ENCODE results near the gene RABL6.
A peak's percentile ranks its signal among the peaks of the same experiment; 100 is the strongest.
"Not testable (repeated sequence)": the region's sequence is repeated elsewhere in the genome, so short reads cannot be mapped to it uniquely, and the experiment has no call there.

RABL6 gene

GRCh38 chr9:136786451-136786850, 21.3 kb upstream of the RABL6 start:
- no peak for DNase-seq (ENCODE audit: low read depth)
- TF ChIP-seq CTCF (IDR thresholded peaks at IDR 0.05; ENCODE audit: low read depth, low read length, missing control alignments): no peak
- H3K4me3 ChIP-seq (ENCODE audit: low read depth, low read length): no peak overlapping the region
- in situ Hi-C loops (cut with HindIII; ENCODE audit: low sequenced_read_pairs): loop anchor here (25.0 kb wide), 1 partner anchor 251 kb away; the partner anchor contains the start of genes ABCA2, FUT7 and NPDC1

GRCh38 chr9:136786983-136787382, 20.8 kb upstream of the RABL6 start:
- in situ Hi-C loops (cut with HindIII; ENCODE audit: low sequenced_read_pairs): loop anchor here (25.0 kb wide), 1 partner anchor 250 kb away; the partner anchor contains the start of genes ABCA2, FUT7 and NPDC1
- not testable (repeated sequence) for H3K4me3 ChIP-seq (ENCODE audit: low read depth, low read length); DNase-seq (ENCODE audit: low read depth)

- TF ChIP-seq CTCF (IDR thresholded peaks at IDR 0.05; ENCODE audit: low read depth, low read length, missing control alignments): peak; percentile 69
- no peak for DNase-seq (ENCODE audit: low read depth)
- in situ Hi-C loops (cut with HindIII; ENCODE audit: low sequenced_read_pairs): loop anchor here (25.0 kb wide), 1 partner anchor 249 kb away; the partner anchor contains the start of genes ABCA2, FUT7 and NPDC1
- no peak overlapping the region for H3K4me3 ChIP-seq (ENCODE audit: low read depth, low read length)
These were observed 19.9 kb upstream of the RABL6 start for GRCh38 chr9:136787690-136788400.

- in situ Hi-C loops (cut with HindIII; ENCODE audit: low sequenced_read_pairs): loop anchor here (25.0 kb wide), 1 partner anchor 248 kb away; the partner anchor contains the start of genes ABCA2, FUT7 and NPDC1
- H3K4me3 ChIP-seq (ENCODE audit: low read depth, low read length); DNase-seq (ENCODE audit: low read depth): not testable (repeated sequence)
These were observed 18.9 kb upstream of the RABL6 start for GRCh38 chr9:136788644-136789522.

GRCh38 chr9:136789523-136789937, 18.2 kb upstream of the RABL6 start:
- in situ Hi-C loops (cut with HindIII; ENCODE audit: low sequenced_read_pairs): loop anchor here (25.0 kb wide), 1 partner anchor 248 kb away; the partner anchor contains the start of genes ABCA2, FUT7 and NPDC1
- no peak overlapping the region for H3K4me3 ChIP-seq (ENCODE audit: low read depth, low read length)
- TF ChIP-seq CTCF (IDR thresholded peaks at IDR 0.05; ENCODE audit: low read depth, low read length, missing control alignments): no peak

GRCh38 chr9:136790640-136791515, 16.9 kb upstream of the RABL6 start, which contains the start of gene TMEM141:
Gene TMEM141, plus strand, starts transcription at chr9:136791344. Its CDS starts 27 bp downstream, at chr9:136791371.
- in situ Hi-C loops (cut with HindIII; ENCODE audit: low sequenced_read_pairs): loop anchor here (25.0 kb wide), 1 partner anchor 246 kb away; the partner anchor contains the start of genes ABCA2, FUT7 and NPDC1
- H3K4me3 ChIP-seq (ENCODE audit: low read depth, low read length): peak within 1 kb of the TSS; percentile 84
- TF ChIP-seq CTCF (IDR thresholded peaks at IDR 0.05; ENCODE audit: low read depth, low read length, missing control alignments): no peak
- peak; percentile 96 for DNase-seq (ENCODE audit: low read depth)

More at GRCh38 chr9:136789523-136789937, 18.2 kb upstream of the RABL6 start:
- DNase-seq (ENCODE audit: low read depth): no peak

Measured in astrocyte of the cerebellum (primary cell).